Endodermal cell (in vitro differentiated cells): ENCODE measurements around the gene SRRM5. TPM values are rescaled to one million over a fixed set of nuclear protein-coding genes. Genes with fewer than 3 reads are reported as not detected.

Experiments used
- DNase-seq: peaks from one replicate; pipeline ENCODE4 v3.0.0-alpha.2; 2017
- H3K27ac ChIP-seq: 2 replicates; pipeline ENCODE4 v1.5.1; 2013; ENCODE audit warnings: mild to moderate bottlenecking, low read depth, low read length, moderate library complexity
- H3K27me3 ChIP-seq: 2 replicates; pipeline ENCODE4 v1.6.1; 2013; ENCODE audit warnings: mild to moderate bottlenecking, low read length, moderate library complexity; ENCODE audit not compliant: insufficient read depth, control insufficient read depth, poor library complexity, severe bottlenecking
- H3K36me3 ChIP-seq: 2 replicates; pipeline ENCODE4 v1.7.0; 2013; ENCODE audit warnings: mild to moderate bottlenecking, low read length, moderate library complexity; ENCODE audit not compliant: control insufficient read depth, insufficient read depth
- H3K4me1 ChIP-seq: one replicate; pipeline ENCODE4 v1.7.0; 2013; ENCODE audit warnings: low read length; ENCODE audit not compliant: control insufficient read depth, insufficient read depth
- H3K4me3 ChIP-seq: 2 replicates; pipeline ENCODE4 v1.5.1; 2013; ENCODE audit warnings: mild to moderate bottlenecking, low read length, moderate library complexity
- H3K9ac ChIP-seq: 2 replicates; pipeline ENCODE4 v1.6.1; 2013; ENCODE audit warnings: mild to moderate bottlenecking, low read length, moderate library complexity; ENCODE audit not compliant: poor library complexity, severe bottlenecking; ENCODE audit errors: extremely low read depth
- H3K9me3 ChIP-seq: 2 replicates; pipeline ENCODE4 v1.6.1; 2013; ENCODE audit warnings: mild to moderate bottlenecking, low read length, moderate library complexity; ENCODE audit not compliant: control insufficient read depth
- H3K27ac Mint-ChIP-seq: 2 replicates; pipeline ENCODE4 v1.8.0; 2020; ENCODE audit warnings: mixed read lengths
- H3K27me3 Mint-ChIP-seq: 2 replicates; pipeline ENCODE4 v1.8.0; 2021; ENCODE audit warnings: mild to moderate bottlenecking, mixed read lengths; ENCODE audit not compliant: insufficient read depth
- H3K36me3 Mint-ChIP-seq: 2 replicates; pipeline ENCODE4 v1.8.0; 2020; ENCODE audit warnings: low read depth, mixed read lengths
- H3K4me1 Mint-ChIP-seq: 2 replicates; pipeline ENCODE4 v1.8.0; 2020; ENCODE audit warnings: mixed read lengths
- H3K4me3 Mint-ChIP-seq: 2 replicates; pipeline ENCODE4 v1.8.0; 2020; ENCODE audit warnings: mild to moderate bottlenecking, moderate library complexity, mixed read lengths
- H3K9me3 Mint-ChIP-seq: 2 replicates; pipeline ENCODE4 v1.8.0; 2020; ENCODE audit warnings: mild to moderate bottlenecking, mixed read lengths
- CTCF ChIP-seq: fragments of 200-600 bp; sonication (generic); conservative IDR thresholded peaks from 2 replicates; pipeline ENCODE4 v1.5.0; 2021; ENCODE audit warnings: antibody characterized with exemption, mild to moderate bottlenecking
- WGBS, 2 experiments: methylation state at CpG; one replicate each; pipeline versions ENCODE4 v1.1.5 to v1.1.7; 2013; ENCODE audit warnings: missing lambda C conversion rate in 2 of 2, mixed read lengths in 1 of 2; ENCODE audit not compliant: insufficient coverage in 1 of 2, insufficient read length in 1 of 2; 5-methylcytosine and 5-hydroxymethylcytosine counted together
- total RNA-seq, 2 donors: library from RNA; stranded (reverse); fragmentation: NEBNext Ultra II Directional in 1 of 2; extraction: Animal tissue kit (Norgen Biotek cat#: 25700) in 1 of 2; gene quantifications; 2 replicates in 1 of 2; 3 replicates in 1 of 2; pipeline ENCODE4 v1.2.1, GENCODE V29; 2021

Gene SRRM5
- total RNA-seq, 2 donors from 2014 or later, result 0.35 to 0.37 TPM

- H3K9ac ChIP-seq, result no peak overlapping the region
- H3K27ac Mint-ChIP-seq, result no peak overlapping the region
These were observed 41.6 kb upstream of the SRRM5 start for GRCh38 chr19:43570174-43570791.

DNA sequence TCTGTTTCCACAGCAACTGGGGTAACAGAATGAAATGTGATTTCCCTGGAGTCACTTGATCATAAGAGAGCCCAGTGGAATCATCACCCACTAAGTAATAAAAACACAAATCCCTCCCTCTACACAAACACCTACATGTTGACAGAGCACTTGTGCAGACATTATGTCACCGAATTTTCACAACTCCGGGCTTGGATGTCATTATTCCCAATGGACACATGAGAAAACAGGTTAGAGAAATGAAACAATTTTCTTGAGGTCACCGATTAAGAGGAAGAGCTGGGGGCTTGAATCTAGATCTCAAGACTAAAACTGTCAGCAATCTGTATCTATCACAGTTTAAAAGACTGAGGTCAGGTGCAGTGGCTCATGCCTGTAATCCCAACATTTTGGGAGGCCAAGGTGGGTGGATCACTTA is 39.7 kb upstream of the SRRM5 start:
- Histone ChIP-seq H3K4me1 (peaks cover 4% of the 10 kb centered on the region), H3K4me3 (no peak overlapping the region), H3K9ac (no peak overlapping the region), H3K36me3 (peaks cover 21% of the 10 kb centered on the region), H3K27me3 (no peaks in the 10 kb centered on the region), H3K9me3 (no peaks in the 10 kb centered on the region), H3K27ac (no peak overlapping the region)
- peaks cover 14% of the 10 kb centered on the region for H3K4me1 Mint-ChIP-seq
- TF ChIP-seq CTCF, result no peak
- H3K36me3 Mint-ChIP-seq, result peaks cover 26% of the 10 kb centered on the region
- DNase-seq, result no peak
- H3K27me3 Mint-ChIP-seq, result no peaks in the 10 kb centered on the region
- no peaks in the 10 kb centered on the region for H3K9me3 Mint-ChIP-seq
- no peak overlapping the region for H3K27ac Mint-ChIP-seq
- 96 to 100% methylated on average over 3 of the region's 3 CpGs for WGBS, 2 experiments
- H3K4me3 Mint-ChIP-seq, result no peak overlapping the region

More at GRCh38 chr19:43570174-43570791, 41.6 kb upstream of the SRRM5 start:
- peaks cover 26% of the 10 kb centered on the region for H3K36me3 Mint-ChIP-seq
- no peaks in the 10 kb centered on the region for H3K27me3 Mint-ChIP-seq
- no peaks in the 10 kb centered on the region for H3K9me3 Mint-ChIP-seq
- no peak overlapping the region for H3K27ac ChIP-seq
- peaks cover 5% of the 10 kb centered on the region for H3K4me1 Mint-ChIP-seq
- no peaks in the 10 kb centered on the region for H3K27me3 ChIP-seq
- no peak for TF ChIP-seq CTCF
- DNase-seq, result no peak
- peaks cover 21% of the 10 kb centered on the region for H3K36me3 ChIP-seq
- WGBS, 2 experiments, result 94 to 98% methylated on average over 4 to 5 of the region's 5 CpGs
- no peak overlapping the region for H3K4me3 Mint-ChIP-seq
- H3K9me3 ChIP-seq, result no peaks in the 10 kb centered on the region
- H3K4me1 ChIP-seq, result no peaks in the 10 kb centered on the region
- H3K4me3 ChIP-seq, result no peak overlapping the region

GRCh38 chr19:43574424-43575155 is 37.3 kb upstream of the SRRM5 start:
- WGBS, 2 experiments, result 64 to 65% methylated on average over 12 of the region's 12 CpGs
- peaks cover 4% of the 10 kb centered on the region for H3K4me1 ChIP-seq
- DNase-seq, result no peak

More at GRCh38 chr19:43574424-43575155, 37.3 kb upstream of the SRRM5 start:
- Mint-ChIP-seq H3K9me3 (no peaks in the 10 kb centered on the region), H3K4me1 (peaks cover 23% of the 10 kb centered on the region), H3K4me3 (peak overlapping the region; percentile 94), H3K36me3 (peaks cover 30% of the 10 kb centered on the region), H3K27ac (peak overlapping the region; percentile 96), H3K27me3 (peaks cover 5% of the 10 kb centered on the region)
- Histone ChIP-seq H3K9ac (peak overlapping the region; percentile 91), H3K4me3 (peak overlapping the region; percentile 99), H3K36me3 (peaks cover 21% of the 10 kb centered on the region), H3K9me3 (no peaks in the 10 kb centered on the region), H3K27me3 (no peaks in the 10 kb centered on the region), H3K27ac (no peak overlapping the region)
- no peak for TF ChIP-seq CTCF
